Germinal center (tissue), 1 donor: ENCODE results near the gene STAMBPL1.
"Not testable (repeated sequence)": the region's sequence is repeated elsewhere in the genome, so short reads cannot be mapped to it uniquely, and the experiment has no call there.

Source experiments
- DNase-seq: peaks from one replicate; pipeline ENCODE4 v3.0.0; 2012; ENCODE audit warnings: mixed read lengths, low spot score

The STAMBPL1 gene

GRCh38 chr10:88857831-88858230 lies 22.2 kb upstream of the STAMBPL1 start:
- no peak for DNase-seq

DNA sequence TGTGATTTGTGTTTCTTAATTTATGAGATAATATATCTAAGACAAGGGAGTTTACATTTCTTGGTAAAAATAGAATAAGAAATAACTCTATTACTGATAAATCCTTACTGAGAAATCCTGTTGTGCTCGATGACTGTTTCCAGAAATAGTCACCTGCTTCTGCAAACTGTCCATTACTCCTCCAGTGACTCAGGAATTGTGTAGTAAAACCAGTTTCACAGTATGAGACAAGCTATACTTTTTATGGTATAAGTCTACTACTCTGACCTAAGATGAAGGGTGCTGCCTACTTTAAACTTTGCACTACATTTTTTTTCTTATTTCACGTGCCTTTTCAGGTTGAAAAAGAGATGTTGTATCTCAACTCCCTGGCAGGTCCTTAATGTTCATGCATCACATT lies 21.6 kb upstream of the STAMBPL1 start:
- no peak for DNase-seq

DNA sequence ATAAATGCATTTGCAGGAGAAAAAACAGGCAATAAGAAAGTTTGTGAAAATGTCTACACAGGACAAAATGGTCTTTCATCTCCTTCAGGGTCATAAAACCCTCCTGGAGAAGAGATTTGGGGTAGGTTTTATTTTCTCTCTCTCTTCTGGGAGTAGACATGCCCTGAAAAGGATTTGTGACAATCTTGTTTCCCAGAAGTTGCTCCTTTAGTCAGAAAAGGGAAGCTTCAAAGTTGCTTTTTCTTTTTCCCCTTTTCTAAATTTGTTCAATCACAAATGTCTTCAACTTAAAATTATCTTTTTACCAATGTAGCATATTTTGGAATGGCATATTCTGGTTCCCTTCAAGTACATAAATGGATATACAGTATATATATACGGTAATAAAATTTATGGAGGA lies 19.0 kb upstream of the STAMBPL1 start:
- DNase-seq = no peak

- no peak for DNase-seq
Measured at GRCh38 chr10:88865281-88865876, 14.7 kb upstream of the STAMBPL1 start.

DNA sequence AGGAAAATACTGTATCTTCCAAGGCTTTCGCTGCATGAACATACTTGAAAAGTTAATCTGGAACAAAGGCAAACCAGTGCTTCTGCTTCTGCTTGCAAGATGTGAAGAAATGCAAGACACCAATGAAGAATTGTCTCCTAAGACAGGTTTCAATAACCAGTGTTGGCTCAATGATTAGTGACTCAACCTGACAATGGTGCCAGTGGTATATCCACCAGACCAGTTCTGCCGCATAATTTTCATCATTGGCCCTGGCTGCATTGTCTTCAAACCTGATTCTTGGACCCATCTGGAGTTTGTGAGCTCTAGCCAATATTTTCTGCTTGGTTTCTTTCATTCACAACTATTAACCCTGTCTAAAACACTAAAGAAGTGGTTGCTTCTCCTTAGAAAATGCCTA lies 13.6 kb upstream of the STAMBPL1 start:
- no peak for DNase-seq

DNA sequence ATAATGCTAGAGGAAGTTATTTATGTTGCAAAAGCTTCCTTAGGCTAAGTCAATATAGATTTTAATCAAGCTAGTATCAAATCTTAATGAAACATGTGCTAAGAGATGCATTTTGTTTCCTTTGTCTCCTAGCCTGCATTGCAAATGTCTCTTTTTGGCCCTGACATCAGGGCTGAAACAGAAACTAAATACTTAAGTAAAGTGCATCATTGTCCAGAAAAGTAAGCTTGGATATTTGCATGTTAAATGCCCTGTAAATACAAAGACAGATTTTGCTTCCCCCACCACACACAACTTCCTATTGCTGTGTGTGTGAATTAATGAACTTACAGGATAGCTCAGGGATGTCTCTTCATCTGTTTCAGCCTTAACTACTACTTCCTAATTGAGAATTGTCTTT lies 10.0 kb upstream of the STAMBPL1 start:
- DNase-seq = no peak

DNA sequence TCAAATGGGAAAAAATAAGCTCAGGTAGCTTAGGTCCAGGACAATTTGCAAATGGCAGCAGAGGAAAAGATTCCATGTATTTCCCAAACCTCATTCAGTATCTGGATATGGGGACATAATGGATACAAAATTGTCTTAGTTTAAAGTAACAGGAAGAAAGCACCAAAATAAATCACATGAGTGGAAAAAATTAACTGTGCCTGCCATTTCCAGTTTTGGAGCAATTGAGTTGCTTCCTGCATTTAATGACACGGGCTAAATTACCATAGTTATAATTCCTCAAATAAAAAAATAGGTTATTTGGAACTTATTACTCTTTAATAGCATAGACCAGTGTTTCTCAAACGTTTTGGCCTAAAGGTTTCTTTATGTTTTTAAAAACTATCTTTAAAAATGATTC lies 6.3 kb upstream of the STAMBPL1 start:
- no peak for DNase-seq

DNA sequence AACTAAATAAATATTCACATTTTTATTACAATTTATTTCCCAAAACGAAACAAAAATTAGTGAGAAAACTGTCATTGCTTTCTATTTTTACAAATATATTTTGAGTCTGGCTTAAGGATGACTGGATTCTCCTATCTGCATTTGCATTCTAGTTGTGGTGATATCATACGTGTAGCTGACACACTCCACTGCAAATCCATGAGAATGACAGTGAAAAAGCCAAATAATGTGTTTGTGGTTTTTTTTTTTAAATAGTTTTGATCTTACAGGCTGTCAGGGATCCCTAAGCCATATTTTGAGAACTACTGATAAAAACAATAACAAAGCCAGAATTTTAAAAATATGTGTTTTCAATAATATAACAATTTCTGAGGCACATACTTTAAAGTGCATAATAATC lies 5.8 kb upstream of the STAMBPL1 start:
- DNase-seq = no peak

DNA sequence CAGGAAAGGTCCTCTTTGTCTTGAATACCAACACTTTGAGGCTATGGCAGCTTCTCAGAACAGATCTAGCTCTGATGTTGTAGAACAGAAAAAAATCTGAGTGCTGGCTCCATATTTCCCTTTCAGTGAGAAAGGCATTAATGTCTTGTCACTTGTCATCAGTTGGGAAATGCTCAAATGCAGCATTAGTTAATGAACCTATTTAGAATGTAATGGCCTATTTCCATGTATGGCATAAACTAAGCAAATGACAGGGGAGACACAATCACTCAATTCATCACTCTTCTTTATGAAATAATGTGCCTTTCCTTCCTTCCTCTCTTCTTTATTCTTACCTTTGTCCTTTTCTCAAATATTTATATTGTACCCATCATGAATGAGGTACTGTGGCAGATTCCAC lies 5.0 kb upstream of the STAMBPL1 start:
- DNase-seq = no peak

DNA sequence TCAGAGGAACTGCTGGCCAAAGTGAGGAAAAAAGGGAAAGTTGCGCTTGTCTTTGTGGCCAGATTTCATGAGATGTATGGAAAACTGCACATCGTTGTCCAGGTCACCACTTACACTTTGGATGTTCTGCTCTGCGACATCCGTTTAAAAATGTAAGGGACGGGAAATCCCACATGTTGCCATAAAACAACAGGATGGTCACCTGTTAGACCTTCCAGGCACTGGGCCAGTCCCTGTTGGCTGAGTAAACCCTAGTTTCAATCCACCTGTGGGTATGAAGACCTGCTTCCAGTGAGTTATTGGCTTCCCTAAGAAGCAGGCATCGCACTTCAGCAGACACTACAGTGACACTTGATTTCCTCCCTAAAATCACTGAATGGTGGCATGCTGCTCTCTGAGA lies 2.7 kb upstream of the STAMBPL1 start:
- DNase-seq = no peak

DNA sequence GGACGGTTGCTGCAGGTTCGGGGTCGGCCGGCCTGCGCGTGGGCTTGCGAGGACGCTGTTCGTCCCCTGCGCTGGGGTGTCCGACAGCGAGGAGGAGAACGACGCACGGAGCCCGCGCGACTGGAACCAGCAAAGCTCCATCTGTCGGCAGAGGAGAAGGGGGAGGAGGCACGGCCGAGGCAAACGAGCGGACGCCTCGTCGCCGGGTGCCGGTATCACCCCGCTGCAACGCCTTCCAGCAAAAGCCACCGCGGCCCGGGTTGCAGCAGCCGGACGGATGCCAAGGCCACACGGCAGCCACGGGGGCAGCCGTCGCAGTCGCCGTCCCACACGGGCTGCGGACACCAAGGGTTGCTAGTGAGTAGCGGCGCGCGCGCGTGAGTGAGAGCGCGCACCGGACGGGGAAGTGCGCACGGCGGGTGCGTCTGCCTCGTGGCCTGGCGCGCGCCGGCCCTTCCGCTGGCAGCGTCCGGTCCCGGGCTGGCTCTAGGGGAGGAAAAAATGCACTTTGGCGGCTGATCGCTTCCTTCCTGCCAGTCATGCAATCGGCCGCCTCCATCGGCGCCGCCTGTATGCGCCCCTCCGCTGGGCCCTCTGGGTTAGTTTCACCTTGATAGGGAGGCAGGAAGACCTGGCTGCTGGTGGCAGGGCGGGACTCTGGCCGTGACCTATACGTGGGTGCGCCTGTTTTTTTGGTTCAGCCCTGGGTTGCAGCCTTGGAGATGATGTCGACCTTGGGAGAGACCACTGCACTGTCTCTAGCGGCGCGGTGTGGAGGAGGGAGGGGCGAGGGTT lies 434 bp downstream of the STAMBPL1 start:
- DNase-seq = peak; percentile 75

GRCh38 chr10:88881320-88881719 lies 1.3 kb downstream of the STAMBPL1 start:
- DNase-seq = no peak

DNA sequence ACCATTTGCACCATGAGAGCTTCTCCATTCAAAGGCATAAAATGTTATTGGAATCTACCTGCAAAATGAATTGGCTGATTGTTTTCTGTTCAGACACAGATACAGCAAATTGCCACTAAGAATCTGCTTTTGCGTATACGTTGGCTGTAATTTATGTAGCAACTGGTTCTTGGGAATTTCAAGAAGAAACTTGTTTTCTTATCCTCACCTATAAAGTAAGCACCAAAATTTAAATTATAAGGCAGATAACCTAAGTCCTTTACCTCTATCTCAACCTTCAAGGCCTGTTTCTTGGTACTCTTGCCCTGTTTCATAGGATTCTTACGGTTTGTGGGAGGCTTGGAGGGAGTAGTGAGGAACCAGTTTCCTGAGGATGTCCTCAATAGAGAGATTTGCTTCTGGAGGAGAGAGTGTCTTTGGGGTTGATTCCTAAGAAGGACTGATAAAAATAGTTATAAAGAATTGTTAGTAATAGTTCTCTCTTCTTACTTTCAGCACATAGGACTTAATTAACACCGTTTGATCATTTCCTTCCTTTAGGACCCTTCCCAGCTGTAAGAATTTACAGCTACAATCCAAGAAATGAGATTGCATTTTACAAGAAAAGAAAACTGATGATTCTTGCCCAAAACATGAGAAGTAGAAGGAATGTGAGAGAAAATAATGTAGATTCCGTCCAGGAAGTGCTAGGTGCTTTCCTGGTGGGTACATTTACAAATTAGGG lies 2.0 kb downstream of the STAMBPL1 start:
- no peak for DNase-seq

DNA sequence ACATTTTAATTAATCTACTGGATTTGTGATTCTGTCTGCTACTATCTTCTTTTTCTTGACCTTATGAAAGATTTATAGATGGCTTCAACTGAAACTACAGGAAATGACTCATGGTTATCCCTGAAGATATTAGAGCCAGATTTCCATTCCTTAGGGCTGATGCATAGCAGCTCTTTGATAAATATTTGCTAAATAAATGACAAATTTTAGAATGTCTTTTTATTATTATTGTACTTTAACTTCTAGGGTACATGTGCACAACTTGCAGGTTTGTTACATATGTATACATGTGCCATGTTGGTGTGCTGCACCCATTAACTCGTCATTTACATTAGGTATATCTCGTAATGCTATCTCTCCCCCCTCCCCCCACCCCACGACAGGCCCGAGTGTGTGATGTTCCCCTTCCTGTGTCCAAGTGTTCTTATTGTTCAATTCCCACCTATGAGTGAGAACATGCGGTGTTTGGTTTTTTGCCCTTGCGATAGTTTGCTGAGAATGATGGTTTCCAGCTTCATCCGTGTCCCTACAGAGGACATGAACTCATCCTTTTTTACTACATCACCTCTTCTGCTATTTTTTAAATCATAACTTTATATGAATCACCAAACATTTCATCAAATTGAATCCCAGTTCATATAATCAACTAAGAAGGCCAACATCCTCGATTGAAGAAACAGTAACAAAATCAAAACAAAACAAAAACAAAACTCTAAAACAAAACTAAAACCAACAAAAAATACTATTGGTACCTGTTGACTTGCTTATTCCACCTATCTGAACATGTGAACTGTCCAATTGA lies 2.8 kb downstream of the STAMBPL1 start:
- DNase-seq = not testable (repeated sequence)

DNA sequence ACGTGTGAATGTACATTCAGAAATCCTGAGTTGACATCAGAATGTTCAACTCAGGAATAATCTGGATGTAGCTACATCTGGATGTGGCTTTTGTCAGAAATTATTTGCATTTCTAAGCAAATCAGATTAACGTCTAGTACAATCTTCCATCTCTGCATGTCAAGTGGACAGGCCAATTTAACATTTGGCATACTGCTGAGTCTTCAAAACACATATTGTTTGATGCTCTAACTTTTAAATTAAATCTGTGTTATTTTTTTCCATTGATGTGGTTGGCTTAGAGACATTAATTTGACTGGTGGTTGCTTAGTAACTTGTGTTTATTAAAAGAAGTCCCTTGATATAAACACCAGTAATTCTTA lies 3.4 kb downstream of the STAMBPL1 start:
- no peak for DNase-seq

- DNase-seq = peak; percentile 46
Measured at GRCh38 chr10:88886557-88886956, 6.5 kb downstream of the STAMBPL1 start.

- DNase-seq = no peak
Measured at GRCh38 chr10:88888810-88889445, 8.9 kb downstream of the STAMBPL1 start.

- peak; percentile 44 for DNase-seq
Measured at GRCh38 chr10:88889559-88890337, 9.7 kb downstream of the STAMBPL1 start.

GRCh38 chr10:88890681-88891381 lies 10.8 kb downstream of the STAMBPL1 start:
- DNase-seq = no peak

- DNase-seq = no peak
Measured at GRCh38 chr10:88892222-88892967, 12.3 kb downstream of the STAMBPL1 start.
